ENCODE measurements around the gene PRAC1. TPM values are rescaled to one million over a fixed set of nuclear protein-coding genes. Genes with fewer than 3 reads are reported as not detected.

PRAC1 gene
- total and polyA plus RNA-seq, 2 of the 8 experiments (the other 6 are each of a cell fraction or from before 2014, with no cell fraction given), result not detected

DNA sequence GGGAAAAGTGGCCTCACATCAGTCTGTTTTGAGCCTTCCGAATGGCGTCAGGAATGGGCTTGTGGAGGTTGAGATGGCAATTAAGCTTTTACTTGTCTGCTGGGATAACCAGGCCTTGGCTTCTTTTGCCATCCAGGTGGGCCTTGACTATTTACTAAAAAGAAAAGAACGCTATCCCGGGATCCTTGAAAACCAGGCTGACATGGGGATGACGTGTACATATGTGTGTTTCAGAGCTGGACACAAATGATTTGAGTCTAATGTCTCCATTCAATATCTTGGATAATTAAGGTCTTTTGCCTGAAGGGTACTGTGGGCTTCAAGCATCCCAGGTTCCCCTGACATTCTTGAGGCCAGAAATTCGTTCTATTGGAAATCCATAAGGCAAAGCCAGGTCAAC, 38.8 kb upstream of the PRAC1 start:
- no peaks in the 10 kb centered on the region for H3K79me2 ChIP-seq (ENCODE audit: control insufficient read depth in 1 of 2, insufficient read depth in 2 of 2, low read length in 2 of 2)
- H3K9me3 ChIP-seq (ENCODE audit: insufficient read depth in 2 of 2, low read depth in 1 of 2, low read length in 1 of 2), result no peaks in the 10 kb centered on the region
- H2BK12ac ChIP-seq (ENCODE audit: low read depth, low read length), result no peak overlapping the region
- no peak for DNase-seq (ENCODE audit: low read depth in 1 of 2, low spot score in 2 of 2)
- H2BK15ac ChIP-seq (ENCODE audit: low read length), result no peak overlapping the region
- H2BK20ac ChIP-seq (ENCODE audit: low read length), result no peak overlapping the region
- CTCF ChIA-PET (ENCODE audit: partially characterized antibody), result interaction anchor here (0.6 to 18.8 kb wide), 10 partner anchors 25 to 123 kb away, joined by 3 to 186 read pairs (median 4); no protein-coding TSS in a partner anchor
- H3K4me3 ChIP-seq (ENCODE audit: extremely low read depth in 1 of 4, insufficient read depth in 2 of 4, low read depth in 3 of 4, low read length in 4 of 4), result no peak overlapping the region
- H2AFZ ChIP-seq (ENCODE audit: low read length), result no peak overlapping the region
- no peak overlapping the region for H3K27ac ChIP-seq (ENCODE audit: low read depth, low read length)
- H3K23ac ChIP-seq (ENCODE audit: insufficient read length), result no peak overlapping the region
- no peak overlapping the region for H3K56ac ChIP-seq (replicated peaks; ENCODE audit: insufficient read length, low read depth, low read length)
- H4K8ac ChIP-seq (ENCODE audit: extremely low read depth, insufficient read depth, low read length), result no peak overlapping the region
- no peak for FAIRE-seq
- H3K14ac ChIP-seq (ENCODE audit: insufficient read length), result no peak overlapping the region
- 84% methylated on average over 6 of the region's 6 CpGs; no CpG with 5 or more reads in 1 of the 2 experiments for WGBS, 2 experiments (ENCODE audit: extremely low coverage in 1 of 2, insufficient coverage in 1 of 2, insufficient read length in 1 of 2, insufficient replicate concordance in 2 of 2, low coverage in 1 of 2, low lambda C conversion rate in 2 of 2, missing lambda C conversion rate in 1 of 2)
- H4K20me1 ChIP-seq (replicated peaks in 1 of 2; ENCODE audit: control insufficient read depth in 1 of 2, insufficient read depth in 2 of 2, low read length in 2 of 2), result peaks cover 1 to 6% of the 10 kb centered on the region in 2 experiments
- H3K23me2 ChIP-seq (ENCODE audit: low read depth, low read length), result no peaks in the 10 kb centered on the region
- no peaks in the 10 kb centered on the region for H3K79me1 ChIP-seq (ENCODE audit: low read depth, low read length)
- no peak overlapping the region for H4K5ac ChIP-seq (ENCODE audit: insufficient read length, low read depth, low read length)
- H3K4ac ChIP-seq (replicated peaks; ENCODE audit: insufficient read length, low read depth, low read length), result no peak overlapping the region
- H3K18ac ChIP-seq (ENCODE audit: extremely low read depth, low read length), result no peak overlapping the region
- no peak overlapping the region for H3K9ac ChIP-seq (replicated peaks in 1 of 4; ENCODE audit: extremely low read depth in 1 of 4, low read depth in 3 of 4, low read length in 3 of 4)
- H3K4me1 ChIP-seq (replicated peaks in 1 of 4; ENCODE audit: control insufficient read depth in 3 of 4, insufficient read depth in 4 of 4, low read length in 3 of 4), result no peaks in the 10 kb centered on the region
- H3K36me3 ChIP-seq (ENCODE audit: control insufficient read depth in 2 of 4, insufficient read depth in 4 of 4, low read length in 3 of 4), result no peaks in the 10 kb centered on the region
- no peak overlapping the region for H3K4me2 ChIP-seq (ENCODE audit: insufficient read depth in 1 of 2, low read depth in 2 of 2, low read length in 2 of 2)
- H2BK120ac ChIP-seq (replicated peaks; ENCODE audit: low read depth, low read length), result no peak overlapping the region
- H2AK5ac ChIP-seq (ENCODE audit: low read depth, low read length), result no peak overlapping the region
- no peak overlapping the region for H2BK5ac ChIP-seq (ENCODE audit: low read depth, low read length)
- H3K27me3 ChIP-seq (replicated peaks in 1 of 4; ENCODE audit: control insufficient read depth in 3 of 4, extremely low read depth in 1 of 4, insufficient read depth in 3 of 4, low read length in 3 of 4), result peaks cover 22 to 48% (median 43%) of the 10 kb centered on the region in 4 experiments
- H4K91ac ChIP-seq (replicated peaks; ENCODE audit: insufficient read length, low read length), result no peak overlapping the region
- POLR2A ChIA-PET (ENCODE audit: partially characterized antibody), result interaction anchor here (1.1 kb wide), 1 partner anchor 82 kb away, joined by 3 read pairs; no protein-coding TSS in a partner anchor
- TF ChIP-seq ASH2L (IDR thresholded peaks at IDR 0.05; ENCODE audit: low read length), result no peak
- no peak for TF ChIP-seq FOSL1 (IDR thresholded peaks at IDR 0.05; ENCODE audit: insufficient read depth, low read depth, low read length)
- TF ChIP-seq, protein P1, sequence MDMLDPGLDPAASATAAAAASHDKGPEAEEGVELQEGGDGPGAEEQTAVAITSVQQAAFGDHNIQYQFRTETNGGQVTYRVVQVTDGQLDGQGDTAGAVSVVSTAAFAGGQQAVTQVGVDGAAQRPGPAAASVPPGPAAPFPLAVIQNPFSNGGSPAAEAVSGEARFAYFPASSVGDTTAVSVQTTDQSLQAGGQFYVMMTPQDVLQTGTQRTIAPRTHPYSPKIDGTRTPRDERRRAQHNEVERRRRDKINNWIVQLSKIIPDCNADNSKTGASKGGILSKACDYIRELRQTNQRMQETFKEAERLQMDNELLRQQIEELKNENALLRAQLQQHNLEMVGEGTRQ (IDR thresholded peaks at IDR 0.05; ENCODE audit: low read length), result no peak
- no peak for TF ChIP-seq SIX5 (IDR thresholded peaks at IDR 0.05; ENCODE audit: low read depth, low read length)
- TF ChIP-seq CBX5 (IDR thresholded peaks at IDR 0.05; ENCODE audit: low read depth, low read length), result no peak
